GM18951 (cell line): ENCODE data around the gene RBM47.

Experiments
- POLR2A ChIP-seq: IDR thresholded peaks from 4 replicates; pipeline ENCODE4 v1.6.1; 2011; ENCODE audit warnings: mild to moderate bottlenecking; ENCODE audit not compliant: insufficient read length, insufficient read depth; ENCODE audit errors: extremely low read depth
- in situ Hi-C: fragments of 300-500 bp; cut with MboI; formaldehyde crosslinking; loops from one replicate; pipeline ENCODE4 v1.12.0; 2022; ENCODE audit warnings: low sequenced_read_pairs, mixed read lengths, inconsistent platforms; ENCODE audit not compliant: unreplicated experiment

RBM47 gene

GRCh38 chr4:40489961-40490360 is 139.7 kb downstream of the RBM47 start:
- TF ChIP-seq POLR2A = no peak
- in situ Hi-C loops = no loop called here

DNA sequence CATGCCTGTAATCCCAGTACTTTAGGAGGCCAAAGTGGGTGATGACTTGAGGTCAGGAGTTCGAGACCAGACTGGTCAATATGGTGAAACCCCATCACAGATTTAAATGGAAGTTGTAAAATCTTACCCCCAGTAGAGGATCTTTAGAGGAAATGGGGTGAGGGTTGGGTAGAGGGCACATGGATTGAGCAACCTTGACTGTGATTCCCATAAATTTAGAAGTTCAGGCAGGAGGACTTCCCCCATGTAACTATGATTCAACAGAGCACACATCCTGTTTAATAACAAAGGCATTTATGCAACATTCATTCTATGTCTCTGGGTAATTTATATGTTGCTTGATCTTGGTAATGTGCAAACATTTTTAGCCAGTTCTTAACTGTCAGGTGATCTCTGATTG is 143.1 kb downstream of the RBM47 start:
- no peak for TF ChIP-seq POLR2A
- in situ Hi-C loops = no loop called here

GRCh38 chr4:40484346-40485090 is 145.1 kb downstream of the RBM47 start:
- in situ Hi-C loops = no loop called here
- no peak for TF ChIP-seq POLR2A

GRCh38 chr4:40482985-40483647 is 146.5 kb downstream of the RBM47 start:
- in situ Hi-C loops = no loop called here
- TF ChIP-seq POLR2A = no peak

DNA sequence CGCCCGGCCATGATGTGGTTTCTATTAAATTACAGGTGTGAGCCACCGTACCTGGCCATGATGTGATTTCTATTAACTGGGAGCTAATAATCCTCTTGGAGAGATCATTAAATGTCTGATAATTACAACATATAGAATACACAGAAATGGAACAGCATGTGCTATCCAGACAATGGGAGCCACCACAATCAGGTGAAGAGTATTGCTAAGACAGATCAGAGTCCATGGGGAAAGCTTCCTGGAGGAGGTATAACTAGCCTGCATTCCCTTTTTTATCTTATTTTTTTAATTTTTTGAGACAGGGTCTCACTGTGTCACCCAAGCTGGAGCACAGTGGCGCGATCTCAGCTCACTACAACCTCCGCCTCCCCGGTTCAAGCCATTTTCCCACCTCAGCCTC is 147.7 kb downstream of the RBM47 start:
- TF ChIP-seq POLR2A = no peak
- in situ Hi-C loops = no loop called here

DNA sequence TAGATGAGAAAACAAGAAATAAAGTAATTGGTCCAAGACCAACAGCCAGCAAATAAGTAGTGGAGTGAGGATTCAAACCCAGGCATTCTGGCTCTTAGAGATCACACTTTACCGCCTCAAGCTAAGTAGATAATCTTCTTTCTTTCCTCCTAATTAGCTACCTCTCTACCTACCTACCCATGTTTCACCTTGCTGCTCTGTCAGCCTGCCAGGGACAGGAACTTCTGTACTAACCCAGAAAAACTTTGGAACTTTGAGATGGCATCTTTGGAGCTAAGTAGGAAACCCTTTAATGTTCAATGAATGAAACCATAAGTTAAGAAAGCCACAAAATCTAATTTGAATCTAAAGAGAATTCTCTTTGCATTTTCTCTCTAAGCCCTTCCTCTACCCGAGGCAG is 149.4 kb downstream of the RBM47 start:
- no peak for TF ChIP-seq POLR2A

GRCh38 chr4:40479378-40479777 is 150.3 kb downstream of the RBM47 start:
- in situ Hi-C loops = no loop called here
- no peak for TF ChIP-seq POLR2A

More for the DNA sequence above, 149.4 kb downstream of the RBM47 start:
- in situ Hi-C loops = no loop called here

GRCh38 chr4:40475609-40476008 is 154.1 kb downstream of the RBM47 start:
- in situ Hi-C loops = no loop called here
- TF ChIP-seq POLR2A = no peak

DNA sequence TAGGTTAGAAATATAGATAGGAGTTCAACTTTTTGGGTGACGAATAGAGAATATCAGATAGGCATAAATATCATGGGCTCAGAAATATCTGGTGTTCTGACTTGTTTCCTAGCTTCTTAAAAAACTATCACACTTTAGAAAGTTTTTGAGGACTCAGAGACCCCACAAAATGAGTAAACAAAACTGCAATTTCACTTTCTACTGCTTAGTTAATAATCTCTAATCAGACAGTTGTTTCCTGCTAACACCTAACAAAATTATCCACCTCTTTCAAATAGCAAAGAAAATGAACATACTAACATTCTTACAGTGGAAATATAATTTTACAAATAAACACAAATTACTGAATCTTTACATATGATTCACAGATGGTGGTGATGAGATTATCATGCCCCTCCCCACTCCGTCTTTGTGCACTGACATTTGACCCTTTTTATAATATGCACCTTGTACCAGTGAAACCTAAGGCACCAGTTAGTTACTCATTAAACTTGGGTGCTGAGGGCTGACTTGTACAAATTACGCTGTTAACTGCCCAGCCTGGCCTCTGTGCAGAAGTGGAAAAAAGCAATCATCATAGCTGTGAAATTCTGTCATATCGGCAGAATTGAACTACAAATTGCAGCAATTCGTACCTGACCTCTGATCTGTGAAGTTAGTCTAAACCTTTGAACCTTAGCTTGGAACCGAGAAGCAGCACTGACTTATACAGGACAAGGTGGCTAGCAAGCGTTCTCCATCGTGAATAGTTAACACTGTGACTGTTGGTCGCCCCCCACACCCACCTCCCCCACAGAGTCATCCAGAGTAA is 155.9 kb downstream of the RBM47 start:
- TF ChIP-seq POLR2A = no peak
- in situ Hi-C loops = no loop called here

- TF ChIP-seq POLR2A = no peak
- in situ Hi-C loops = no loop called here
These were observed 157.7 kb downstream of the RBM47 start for GRCh38 chr4:40471923-40472322.

GRCh38 chr4:40466789-40467188 is 162.9 kb downstream of the RBM47 start:
- in situ Hi-C loops = no loop called here
- TF ChIP-seq POLR2A = no peak

DNA sequence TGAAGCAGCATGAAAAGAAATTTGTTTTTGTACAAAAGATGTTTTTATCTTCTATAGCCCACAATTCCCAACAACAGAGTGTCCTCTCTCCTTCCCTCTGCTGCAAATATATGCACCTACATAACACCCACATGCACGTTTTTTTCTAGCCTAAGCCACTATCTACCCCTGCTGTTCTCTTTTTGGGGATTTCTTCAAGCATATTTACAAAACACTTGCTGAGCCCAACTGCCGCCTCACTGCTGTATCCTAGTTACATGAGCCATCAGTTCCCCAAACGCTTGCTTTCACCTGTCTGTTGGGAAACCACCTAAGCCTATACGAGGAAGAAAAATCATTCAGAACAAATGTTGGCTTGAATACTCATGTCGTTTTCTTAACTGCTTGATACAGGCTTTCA is 167.3 kb downstream of the RBM47 start:
- in situ Hi-C loops = no loop called here
- no peak for TF ChIP-seq POLR2A

DNA sequence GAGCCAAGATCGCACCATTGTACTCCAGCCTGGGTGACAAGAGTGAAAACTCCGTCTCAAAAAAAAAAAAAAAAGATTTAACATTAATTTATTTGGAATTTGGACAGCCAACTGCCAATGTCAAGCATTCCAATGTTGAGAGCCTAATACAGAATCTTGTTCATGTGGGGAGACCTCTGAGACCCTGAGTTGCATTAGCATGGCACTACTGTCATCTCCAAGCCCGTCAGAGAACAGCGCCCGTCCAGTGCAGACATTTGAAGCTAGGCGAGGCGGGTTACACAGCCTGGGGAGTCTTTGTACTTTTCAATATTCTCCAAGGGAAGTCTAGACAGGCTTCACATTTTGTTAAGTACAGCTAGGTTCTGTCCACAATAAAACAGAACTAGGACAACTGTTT is 167.8 kb downstream of the RBM47 start:
- in situ Hi-C loops = no loop called here
- TF ChIP-seq POLR2A = no peak
